Lung (tissue), 12 donors: ENCODE results near the gene SON. TPM values are rescaled to one million over a fixed set of nuclear protein-coding genes. Genes with fewer than 3 reads are reported as not detected.

Experiments used
- ATAC-seq: fragments of 200-7000 bp; cut with Tn5 transposase; one replicate; pipeline ENCODE4 v1.9.1; 2020; ENCODE audit warnings: moderate number of reproducible peaks; ENCODE audit not compliant: insufficient read depth, low FRiP score
- DNase-seq, 3 donors: peaks; one replicate each; pipeline ENCODE4 v3.0.0-alpha.2; 2013 to 2017
- H3K27ac ChIP-seq, 2 donors: one replicate each; pipeline ENCODE4 v1.5.1; 2013; ENCODE audit warnings: mild to moderate bottlenecking in 2 of 2, moderate library complexity in 2 of 2, control low read depth in 1 of 2, inconsistent platforms in 1 of 2, low read depth in 1 of 2, low read length in 1 of 2
- H3K27me3 ChIP-seq, 3 donors: one replicate each; pipeline ENCODE4 v1.5.1; 2013; ENCODE audit warnings: low read length in 2 of 3; ENCODE audit not compliant: control insufficient read depth in 3 of 3, insufficient read depth in 3 of 3
- H3K36me3 ChIP-seq, 4 donors: one replicate each; pipeline ENCODE4 v1.5.1; 2013; ENCODE audit warnings: low read length in 4 of 4, mild to moderate bottlenecking in 1 of 4, moderate library complexity in 1 of 4; ENCODE audit not compliant: control insufficient read depth in 4 of 4, insufficient read depth in 4 of 4
- H3K4me1 ChIP-seq, 5 donors: one replicate each; pipeline ENCODE4 v1.5.1; 2013; ENCODE audit warnings: low read length in 5 of 5, mild to moderate bottlenecking in 2 of 5, moderate library complexity in 1 of 5; ENCODE audit not compliant: control insufficient read depth in 5 of 5, insufficient read depth in 5 of 5
- H3K4me3 ChIP-seq: one replicate; pipeline ENCODE4 v1.5.1; 2013; ENCODE audit warnings: mild to moderate bottlenecking, control low read depth, moderate library complexity
- H3K9ac ChIP-seq, 2 donors: one replicate each; pipeline ENCODE4 v1.5.1; 2013; ENCODE audit warnings: low read length in 2 of 2, control low read depth in 1 of 2; ENCODE audit not compliant: insufficient read depth in 1 of 2
- H3K9me3 ChIP-seq, 4 donors: one replicate each; pipeline ENCODE4 v1.5.1; 2013; ENCODE audit warnings: low read length in 3 of 4, mild to moderate bottlenecking in 1 of 4, moderate library complexity in 1 of 4; ENCODE audit not compliant: control insufficient read depth in 4 of 4, insufficient read depth in 3 of 4
- WGBS, 2 donors: extraction: QIAGEN DNeasy Blood & Tissue Kit; methylation state at CpG; one replicate each; pipeline ENCODE4 v1.1.7; 2013; 5-methylcytosine and 5-hydroxymethylcytosine counted together
- polyA plus RNA-seq, 2 donors: library from polyadenylated mRNA; stranded (reverse); fragments of 200-250 nt; gene quantifications; one replicate each; pipeline ENCODE4 v1.2.1, GENCODE V29; 2013
- total RNA-seq, 2 donors: library from RNA; depleted of rRNA in 1 of 2; stranded (reverse); fragments of >200 nt in 1 of 2; gene quantifications; one replicate each; pipeline ENCODE4 v1.2.1, GENCODE V29; 2014 to 2021
- TF ChIP-seq, protein P1 (sequence below): IDR thresholded peaks from 2 replicates; pipeline ENCODE4 v1.5.1; 2012; ENCODE audit warnings: mild to moderate bottlenecking; ENCODE audit errors: control extremely low read depth, extremely low read depth
- donor health status: control.
- donor health status: control.
- donor health status: Bipolar disorder and iron deficiency.
- donor health status: healthy.
- donor health status: DM: yes; HTN: yes; CAD: no.

The SON gene
- total and polyA plus RNA-seq, 4 donors, result 100 to 393 (median 192) TPM

DNA sequence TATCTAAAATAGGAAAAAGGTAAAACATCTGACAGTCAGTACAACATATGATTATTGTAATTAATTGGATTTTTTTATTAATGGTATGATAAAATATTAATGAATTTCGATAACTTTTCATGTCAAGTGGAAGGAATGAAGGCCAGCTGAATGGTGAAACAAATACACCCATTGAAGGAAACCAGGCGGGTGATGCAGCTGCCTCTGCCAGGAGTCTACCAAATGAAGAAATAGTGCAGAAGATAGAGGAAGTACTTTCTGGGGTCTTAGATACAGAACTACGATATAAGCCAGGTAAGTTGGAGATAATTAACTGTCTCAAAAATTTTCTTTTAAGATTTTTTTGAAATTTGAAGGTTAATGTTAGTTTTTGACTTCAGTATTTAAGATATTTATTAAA, 3.2 kb downstream of the SON start:
- Histone ChIP-seq H3K9ac (no peak overlapping the region), H3K27ac (no peak overlapping the region), H3K36me3 (peaks cover 15 to 38% (median 17%) of the 10 kb centered on the region in 4 donors), H3K4me1 (peaks cover 0 to 18% (median 1%) of the 10 kb centered on the region in 5 donors), H3K27me3 (no peaks in the 10 kb centered on the region), H3K9me3 (no peaks in the 10 kb centered on the region), H3K4me3 (no peak overlapping the region)
- no peak for ATAC-seq
- WGBS, 2 donors, result 32 to 44% methylated on average over 3 of the region's 3 CpGs
- DNase-seq, result no peak
- TF ChIP-seq, protein P1, sequence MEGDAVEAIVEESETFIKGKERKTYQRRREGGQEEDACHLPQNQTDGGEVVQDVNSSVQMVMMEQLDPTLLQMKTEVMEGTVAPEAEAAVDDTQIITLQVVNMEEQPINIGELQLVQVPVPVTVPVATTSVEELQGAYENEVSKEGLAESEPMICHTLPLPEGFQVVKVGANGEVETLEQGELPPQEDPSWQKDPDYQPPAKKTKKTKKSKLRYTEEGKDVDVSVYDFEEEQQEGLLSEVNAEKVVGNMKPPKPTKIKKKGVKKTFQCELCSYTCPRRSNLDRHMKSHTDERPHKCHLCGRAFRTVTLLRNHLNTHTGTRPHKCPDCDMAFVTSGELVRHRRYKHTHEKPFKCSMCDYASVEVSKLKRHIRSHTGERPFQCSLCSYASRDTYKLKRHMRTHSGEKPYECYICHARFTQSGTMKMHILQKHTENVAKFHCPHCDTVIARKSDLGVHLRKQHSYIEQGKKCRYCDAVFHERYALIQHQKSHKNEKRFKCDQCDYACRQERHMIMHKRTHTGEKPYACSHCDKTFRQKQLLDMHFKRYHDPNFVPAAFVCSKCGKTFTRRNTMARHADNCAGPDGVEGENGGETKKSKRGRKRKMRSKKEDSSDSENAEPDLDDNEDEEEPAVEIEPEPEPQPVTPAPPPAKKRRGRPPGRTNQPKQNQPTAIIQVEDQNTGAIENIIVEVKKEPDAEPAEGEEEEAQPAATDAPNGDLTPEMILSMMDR, result no peak

DNA sequence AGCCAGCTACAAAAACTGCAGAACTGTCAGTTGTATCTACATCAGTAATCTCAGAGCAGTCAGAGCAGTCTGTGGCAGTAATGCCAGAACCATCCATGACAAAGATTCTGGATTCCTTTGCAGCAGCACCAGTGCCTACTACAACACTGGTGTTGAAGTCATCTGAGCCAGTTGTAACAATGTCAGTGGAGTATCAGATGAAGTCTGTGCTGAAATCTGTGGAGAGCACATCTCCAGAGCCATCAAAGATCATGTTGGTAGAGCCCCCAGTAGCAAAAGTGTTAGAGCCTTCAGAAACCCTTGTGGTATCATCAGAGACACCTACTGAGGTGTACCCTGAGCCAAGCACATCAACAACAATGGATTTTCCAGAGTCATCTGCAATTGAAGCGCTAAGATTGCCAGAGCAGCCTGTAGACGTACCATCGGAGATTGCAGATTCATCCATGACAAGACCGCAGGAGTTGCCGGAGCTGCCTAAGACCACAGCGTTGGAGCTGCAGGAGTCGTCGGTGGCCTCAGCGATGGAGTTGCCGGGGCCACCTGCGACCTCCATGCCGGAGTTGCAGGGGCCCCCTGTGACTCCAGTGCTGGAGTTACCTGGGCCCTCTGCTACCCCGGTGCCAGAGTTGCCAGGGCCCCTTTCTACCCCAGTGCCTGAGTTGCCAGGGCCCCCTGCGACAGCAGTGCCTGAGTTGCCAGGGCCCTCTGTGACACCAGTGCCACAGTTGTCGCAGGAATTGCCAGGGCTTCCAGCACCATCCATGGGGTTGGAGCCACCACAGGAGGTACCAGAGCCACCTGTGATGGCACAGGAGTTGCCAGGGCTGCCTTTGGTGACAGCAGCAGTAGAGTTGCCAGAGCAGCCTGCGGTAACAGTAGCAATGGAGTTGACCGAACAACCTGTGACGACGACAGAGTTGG, 7.3 kb downstream of the SON start:
- TF ChIP-seq, protein P1, result no peak
- H3K27ac ChIP-seq, result no peak overlapping the region
- H3K4me3 ChIP-seq, result no peak overlapping the region
- DNase-seq (no peak), ATAC-seq (no peak)
- peaks cover 0 to 4% (median 2%) of the 10 kb centered on the region in 4 donors for H3K9me3 ChIP-seq
- WGBS, 2 donors, result 97 to 98% methylated on average over 19 of the region's 19 CpGs
- H3K4me1 ChIP-seq, result peaks cover 0 to 6% (median 0%) of the 10 kb centered on the region in 5 donors
- H3K36me3 ChIP-seq, result peaks cover 38 to 60% (median 50%) of the 10 kb centered on the region in 4 donors
- no peak overlapping the region for H3K9ac ChIP-seq
- no peaks in the 10 kb centered on the region for H3K27me3 ChIP-seq

DNA sequence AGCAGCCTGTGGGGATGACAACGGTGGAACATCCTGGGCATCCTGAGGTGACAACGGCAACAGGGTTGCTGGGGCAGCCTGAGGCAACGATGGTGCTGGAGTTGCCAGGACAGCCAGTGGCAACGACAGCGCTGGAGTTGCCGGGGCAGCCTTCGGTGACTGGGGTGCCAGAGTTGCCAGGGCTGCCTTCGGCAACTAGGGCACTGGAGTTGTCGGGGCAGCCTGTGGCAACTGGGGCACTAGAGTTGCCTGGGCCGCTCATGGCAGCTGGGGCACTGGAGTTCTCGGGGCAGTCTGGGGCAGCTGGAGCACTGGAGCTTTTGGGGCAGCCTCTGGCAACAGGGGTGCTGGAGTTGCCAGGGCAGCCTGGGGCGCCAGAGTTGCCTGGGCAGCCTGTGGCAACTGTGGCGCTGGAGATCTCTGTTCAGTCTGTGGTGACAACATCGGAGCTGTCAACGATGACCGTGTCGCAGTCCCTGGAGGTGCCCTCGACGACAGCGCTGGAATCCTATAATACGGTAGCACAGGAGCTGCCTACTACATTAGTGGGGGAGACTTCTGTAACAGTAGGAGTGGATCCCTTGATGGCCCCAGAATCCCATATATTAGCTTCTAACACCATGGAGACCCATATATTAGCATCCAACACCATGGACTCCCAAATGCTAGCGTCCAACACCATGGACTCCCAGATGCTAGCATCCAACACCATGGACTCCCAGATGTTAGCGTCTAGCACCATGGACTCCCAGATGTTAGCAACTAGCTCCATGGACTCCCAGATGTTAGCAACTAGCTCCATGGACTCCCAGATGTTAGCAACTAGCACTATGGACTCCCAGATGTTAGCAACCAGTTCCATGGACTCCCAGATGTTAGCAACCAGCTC, 8.2 kb downstream of the SON start:
- no peak overlapping the region for H3K4me3 ChIP-seq
- TF ChIP-seq, protein P1, result no peak
- no peak for ATAC-seq
- H3K9ac ChIP-seq, result no peak overlapping the region
- peaks cover 0 to 4% (median 0%) of the 10 kb centered on the region in 5 donors for H3K4me1 ChIP-seq
- no peaks in the 10 kb centered on the region for H3K27me3 ChIP-seq
- peaks cover 0 to 4% (median 2%) of the 10 kb centered on the region in 4 donors for H3K9me3 ChIP-seq
- H3K36me3 ChIP-seq, result peaks cover 38 to 60% (median 52%) of the 10 kb centered on the region in 4 donors
- DNase-seq, result no peak
- H3K27ac ChIP-seq, result no peak overlapping the region
- WGBS, 2 donors, result 98 to 99% methylated on average over 23 of the region's 23 CpGs
